Neuronal stem cell (in vitro differentiated cells): ENCODE data around the gene UBA6.

Experiments used
- DNase-seq: peaks from one replicate; pipeline ENCODE4 v3.0.0-alpha.2; 2013; ENCODE audit warnings: low spot score
- H2AFZ ChIP-seq: one replicate; pipeline ENCODE4 v1.6.1; 2013; ENCODE audit warnings: mild to moderate bottlenecking, low read length, inconsistent platforms
- H2AK5ac ChIP-seq: 2 replicates; pipeline ENCODE4 v1.6.1; 2013; ENCODE audit warnings: low read depth, mild to moderate bottlenecking, inconsistent platforms, low read length, moderate library complexity, mixed read lengths
- H2BK120ac ChIP-seq: 2 replicates; pipeline ENCODE4 v1.6.1; 2013; ENCODE audit warnings: low read depth, mild to moderate bottlenecking, inconsistent platforms, low read length, moderate library complexity, mixed read lengths
- H2BK12ac ChIP-seq: one replicate; pipeline ENCODE4 v1.6.1; 2013; ENCODE audit warnings: low read length, inconsistent platforms
- H2BK15ac ChIP-seq: 2 replicates; pipeline ENCODE4 v1.6.1; 2013; ENCODE audit warnings: mild to moderate bottlenecking, low read length, inconsistent platforms, mixed read lengths
- H2BK5ac ChIP-seq: one replicate; pipeline ENCODE4 v1.6.1; 2013; ENCODE audit warnings: inconsistent platforms, mild to moderate bottlenecking, low read length, moderate library complexity
- H3K14ac ChIP-seq: one replicate; pipeline ENCODE4 v1.6.1; 2013; ENCODE audit warnings: low read length, inconsistent platforms
- H3K18ac ChIP-seq: 2 replicates; pipeline ENCODE4 v1.6.1; 2013; ENCODE audit warnings: low read length, inconsistent platforms
- H3K23ac ChIP-seq: 2 replicates; pipeline ENCODE4 v1.6.1; 2013; ENCODE audit warnings: low read depth, mild to moderate bottlenecking, mixed read lengths, low read length, inconsistent platforms; ENCODE audit not compliant: poor library complexity
- H3K27ac ChIP-seq: replicated peaks from 3 replicates; pipeline ENCODE4 v1.5.1; 2013; ENCODE audit warnings: low read length, inconsistent platforms
- H3K27me3 ChIP-seq, 3 experiments: 2 replicates each; pipeline ENCODE4 v1.6.1; 2013; ENCODE audit warnings: low read length in 3 of 3, mild to moderate bottlenecking in 2 of 3, inconsistent platforms in 1 of 3, low read depth in 1 of 3, mixed read lengths in 1 of 3, moderate library complexity in 1 of 3; ENCODE audit not compliant: control insufficient read depth in 3 of 3, insufficient read depth in 3 of 3
- H3K36me3 ChIP-seq, 2 donors: replicated peaks in 1 of 2; 2 replicates each; pipeline ENCODE4 v1.6.1; 2013; ENCODE audit warnings: low read length in 2 of 2; ENCODE audit not compliant: control insufficient read depth in 2 of 2, insufficient read depth in 2 of 2
- H3K4ac ChIP-seq: 2 replicates; pipeline ENCODE4 v1.6.1; 2013; ENCODE audit warnings: inconsistent platforms, mild to moderate bottlenecking, low read length, moderate library complexity
- H3K4me1 ChIP-seq, 2 donors: 1 replicate in 1 of 2; 2 replicates in 1 of 2; pipeline ENCODE4 v1.6.1; 2013; ENCODE audit warnings: low read length in 2 of 2, low read depth in 1 of 2; ENCODE audit not compliant: control insufficient read depth in 2 of 2, insufficient read depth in 1 of 2
- H3K4me2 ChIP-seq: one replicate; pipeline ENCODE4 v1.6.1; 2013; ENCODE audit warnings: mild to moderate bottlenecking, low read length, inconsistent platforms; ENCODE audit not compliant: insufficient read depth, poor library complexity, severe bottlenecking
- H3K4me3 ChIP-seq, 2 donors: 2 replicates each; pipeline ENCODE4 v1.5.1; 2013; ENCODE audit warnings: low read length in 2 of 2, mild to moderate bottlenecking in 2 of 2, inconsistent platforms in 1 of 2, moderate library complexity in 1 of 2
- H3K79me1 ChIP-seq: one replicate; pipeline ENCODE4 v1.6.1; 2013; ENCODE audit warnings: low read depth, mild to moderate bottlenecking, inconsistent platforms, low read length, moderate library complexity
- H3K9ac ChIP-seq: one replicate; pipeline ENCODE4 v1.6.1; 2013; ENCODE audit warnings: mild to moderate bottlenecking, low read depth, low read length, inconsistent platforms; ENCODE audit not compliant: poor library complexity
- H3K9me3 ChIP-seq, 2 donors: replicated peaks in 1 of 2; 2 replicates each; pipeline versions ENCODE3 to v1.6.1; 2013; ENCODE audit warnings: low read length in 2 of 2, mild to moderate bottlenecking in 2 of 2, inconsistent platforms in 1 of 2, low read depth in 1 of 2, mixed read lengths in 1 of 2, moderate library complexity in 1 of 2; ENCODE audit not compliant: control insufficient read depth in 2 of 2, insufficient read depth in 1 of 2
- H4K8ac ChIP-seq: one replicate; pipeline ENCODE4 v1.6.1; 2013; ENCODE audit warnings: low read depth, mild to moderate bottlenecking, inconsistent platforms, low read length, moderate library complexity
- H4K91ac ChIP-seq: one replicate; pipeline ENCODE4 v1.6.1; 2013; ENCODE audit warnings: low read length, low read depth, mild to moderate bottlenecking, inconsistent platforms; ENCODE audit not compliant: poor library complexity
- WGBS, 2 donors: extraction: QIAGEN DNeasy Blood & Tissue Kit; methylation state at CpG; one replicate each; pipeline ENCODE4 v1.1.7; 2013; ENCODE audit warnings: missing lambda C conversion rate in 2 of 2, mixed read lengths in 1 of 2; ENCODE audit not compliant: insufficient read length in 2 of 2, insufficient replicate concordance in 1 of 2; ENCODE audit errors: extremely low coverage in 2 of 2; 5-methylcytosine and 5-hydroxymethylcytosine counted together

Gene UBA6

GRCh38 chr4:67604749-67605148, 96.2 kb downstream of the UBA6 start:
- H3K4ac ChIP-seq = no peak overlapping the region
- H3K4me3 ChIP-seq = no peak overlapping the region
- H2BK5ac ChIP-seq = no peak overlapping the region
- peaks cover 0 to under 1% of the 10 kb centered on the region in 2 donors for H3K36me3 ChIP-seq
- H3K4me1 ChIP-seq = no peaks in the 10 kb centered on the region
- no peak overlapping the region for H3K23ac ChIP-seq
- H4K8ac ChIP-seq = no peak overlapping the region
- no peaks in the 10 kb centered on the region for H3K27me3 ChIP-seq
- no peak overlapping the region for H3K14ac ChIP-seq
- H3K18ac ChIP-seq = no peak overlapping the region
- WGBS, 2 donors = no CpG with 5 or more reads among the region's 3 CpGs
- H2BK12ac ChIP-seq = no peak overlapping the region
- no peak overlapping the region for H4K91ac ChIP-seq
- no peak overlapping the region for H2AFZ ChIP-seq
- DNase-seq = no peak
- no peak overlapping the region for H3K9ac ChIP-seq
- H2AK5ac ChIP-seq = no peak overlapping the region
- peaks cover 0 to under 1% of the 10 kb centered on the region in 2 donors for H3K9me3 ChIP-seq
- no peak overlapping the region for H3K4me2 ChIP-seq
- H3K79me1 ChIP-seq = no peaks in the 10 kb centered on the region
- H2BK120ac ChIP-seq = no peak overlapping the region
- H3K27ac ChIP-seq = no peak overlapping the region
- no peak overlapping the region for H2BK15ac ChIP-seq

- Histone ChIP-seq H3K4me2 (no peak overlapping the region), H3K9ac (no peak overlapping the region), H3K14ac (no peak overlapping the region), H2AK5ac (no peak overlapping the region), H3K27me3 (no peaks in the 10 kb centered on the region), H4K8ac (no peak overlapping the region), H2AFZ (no peak overlapping the region), H3K4me3 (no peak overlapping the region), H2BK5ac (no peak overlapping the region), H2BK12ac (no peak overlapping the region), H2BK15ac (no peak overlapping the region), H3K18ac (no peak overlapping the region), H3K4ac (no peak overlapping the region), H3K23ac (no peak overlapping the region), H3K36me3 (no peaks in the 10 kb centered on the region), H3K4me1 (no peaks in the 10 kb centered on the region), H3K79me1 (no peaks in the 10 kb centered on the region), H4K91ac (no peak overlapping the region), H2BK120ac (no peak overlapping the region), H3K27ac (no peak overlapping the region), H3K9me3 (no peaks in the 10 kb centered on the region)
- no peak for DNase-seq
- no CpG with 5 or more reads among the region's 2 CpGs for WGBS, 2 donors
Measured at GRCh38 chr4:67604029-67604381, 97.0 kb downstream of the UBA6 start.

GRCh38 chr4:67603310-67604028, 97.5 kb downstream of the UBA6 start:
- no peaks in the 10 kb centered on the region for H3K79me1 ChIP-seq
- H3K4me1 ChIP-seq = no peaks in the 10 kb centered on the region
- H2BK12ac ChIP-seq = no peak overlapping the region
- H2BK120ac ChIP-seq = no peak overlapping the region
- no peak overlapping the region for H4K8ac ChIP-seq
- H2AFZ ChIP-seq = no peak overlapping the region
- no peak for DNase-seq
- H3K14ac ChIP-seq = no peak overlapping the region
- no peaks in the 10 kb centered on the region for H3K27me3 ChIP-seq
- no peak overlapping the region for H3K23ac ChIP-seq
- H3K4ac ChIP-seq = no peak overlapping the region
- no peak overlapping the region for H2BK15ac ChIP-seq
- no CpG with 5 or more reads among the region's 2 CpGs for WGBS, 2 donors
- no peak overlapping the region for H3K4me3 ChIP-seq
- no peak overlapping the region for H4K91ac ChIP-seq
- H2BK5ac ChIP-seq = no peak overlapping the region
- H3K4me2 ChIP-seq = no peak overlapping the region
- no peak overlapping the region for H2AK5ac ChIP-seq
- no peak overlapping the region for H3K9ac ChIP-seq
- peak overlapping the region; percentile 12 for H3K18ac ChIP-seq
- H3K36me3 ChIP-seq = no peaks in the 10 kb centered on the region
- H3K27ac ChIP-seq = no peak overlapping the region
- no peaks in the 10 kb centered on the region for H3K9me3 ChIP-seq

- Histone ChIP-seq H3K4me2 (no peak overlapping the region), H3K27me3 (no peaks in the 10 kb centered on the region), H3K9ac (no peak overlapping the region), H4K8ac (no peak overlapping the region), H3K9me3 (no peaks in the 10 kb centered on the region), H3K4me3 (no peak overlapping the region), H3K4me1 (no peaks in the 10 kb centered on the region), H3K36me3 (no peaks in the 10 kb centered on the region), H2AK5ac (no peak overlapping the region), H3K79me1 (no peaks in the 10 kb centered on the region), H2AFZ (peak overlapping the region; percentile 21), H3K23ac (no peak overlapping the region), H3K4ac (no peak overlapping the region), H4K91ac (no peak overlapping the region), H3K14ac (no peak overlapping the region), H3K18ac (no peak overlapping the region), H2BK5ac (no peak overlapping the region), H3K27ac (no peak overlapping the region), H2BK120ac (no peak overlapping the region), H2BK12ac (no peak overlapping the region), H2BK15ac (no peak overlapping the region)
- no peak for DNase-seq
- 100% methylated on average over 1 of the region's 2 CpGs; no CpG with 5 or more reads in 1 of the 2 donors for WGBS, 2 donors
Measured at GRCh38 chr4:67593741-67594175, 107.2 kb downstream of the UBA6 start.
